Myocyte (in vitro differentiated cells): ENCODE results near the gene NOS1. TPM values are rescaled to one million over a fixed set of nuclear protein-coding genes. Genes with fewer than 3 reads are reported as not detected.
"Not testable (repeated sequence)": the region's sequence is repeated elsewhere in the genome, so short reads cannot be mapped to it uniquely, and the experiment has no call there.

ENCODE experiments used
- DNase-seq: peaks from one replicate; pipeline ENCODE4 v3.0.0-alpha.2; 2012; ENCODE audit warnings: low read depth
- total RNA-seq: library from RNA; depleted of rRNA; stranded (reverse); fragments of >200 nt; gene quantifications from 2 replicates; pipeline ENCODE4 v1.2.3, GENCODE V29; 2014

Gene NOS1
- total RNA-seq, 1 donor from 2014 or later: not detected

DNA sequence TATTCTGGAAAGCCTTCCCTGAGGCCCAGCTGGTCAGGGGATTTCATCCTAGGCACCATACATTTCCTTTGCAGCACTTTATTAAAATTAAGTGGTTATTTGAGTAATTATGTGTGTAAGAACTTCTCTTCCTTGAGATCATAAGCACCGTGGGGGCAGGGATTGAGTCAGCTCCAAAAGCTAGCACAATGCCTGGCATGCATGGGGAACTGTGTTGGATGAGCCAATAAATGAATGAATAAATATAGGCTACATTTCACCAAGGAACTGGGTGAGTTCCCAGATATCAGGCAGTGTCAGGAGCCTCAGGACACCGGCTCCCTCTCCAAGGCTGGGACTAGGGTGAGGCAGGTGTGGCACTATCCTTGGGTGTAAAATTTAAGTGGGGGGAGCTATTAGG is 88.3 kb downstream of the NOS1 start:
- no peak for DNase-seq

DNA sequence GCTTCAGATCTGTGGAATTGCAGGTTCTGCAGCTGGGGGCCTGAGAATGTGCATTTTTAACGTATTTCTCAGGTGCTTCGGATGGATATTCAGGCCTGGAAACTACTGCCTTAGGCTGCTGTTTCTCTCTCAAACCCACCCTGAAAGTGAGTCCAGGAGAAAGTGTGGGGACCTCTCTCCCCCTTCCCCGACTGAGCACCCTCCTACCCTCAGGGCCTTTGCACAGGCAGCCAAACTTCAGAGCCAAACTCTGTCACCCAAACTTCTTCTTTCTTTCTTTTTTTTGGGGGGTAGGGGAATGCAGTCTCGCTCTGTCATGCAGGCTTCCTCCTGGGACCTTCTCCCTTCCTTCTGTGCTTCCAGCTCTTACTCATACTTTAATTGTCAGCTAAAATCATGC is 88.7 kb downstream of the NOS1 start:
- no peak for DNase-seq

DNA sequence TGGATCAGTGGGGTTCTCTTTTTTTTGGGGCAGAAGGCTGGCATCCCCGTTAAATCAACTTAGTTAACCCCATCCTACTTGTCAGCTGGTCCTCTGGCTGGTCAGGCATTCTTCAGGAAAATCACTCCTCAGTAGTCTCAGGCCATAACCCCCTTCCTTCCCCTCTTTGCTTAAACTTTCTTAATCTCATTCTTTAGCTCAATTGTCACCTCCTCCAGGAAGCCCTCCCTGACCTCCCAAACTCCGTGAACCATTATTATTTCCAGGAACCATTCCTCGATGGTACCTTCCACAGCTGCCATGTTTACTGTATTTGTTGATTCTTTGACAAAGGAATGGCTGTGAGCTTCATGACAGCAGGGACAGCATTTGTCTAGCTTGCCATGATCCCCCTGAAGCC is 98.7 kb downstream of the NOS1 start:
- no peak for DNase-seq

DNA sequence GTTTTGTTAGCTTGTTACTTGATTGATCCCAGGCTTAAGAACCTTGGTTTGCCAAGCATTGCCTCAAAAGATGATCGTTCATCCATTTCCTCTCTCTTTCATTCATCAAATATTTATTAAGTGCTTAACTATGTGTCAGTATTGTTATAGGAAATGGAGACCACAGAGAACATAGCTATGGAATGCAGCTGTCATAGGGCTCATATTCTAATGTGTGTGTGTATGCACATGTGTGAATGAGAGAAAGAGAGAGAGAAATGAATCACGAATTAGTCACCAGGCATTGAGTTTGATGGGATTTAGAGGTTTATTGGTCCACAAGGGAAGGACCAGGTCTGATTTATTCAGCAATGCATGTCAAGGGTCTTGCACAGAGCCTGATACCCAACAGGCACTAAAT is 100.2 kb downstream of the NOS1 start:
- DNase-seq: peak; percentile 4

DNA sequence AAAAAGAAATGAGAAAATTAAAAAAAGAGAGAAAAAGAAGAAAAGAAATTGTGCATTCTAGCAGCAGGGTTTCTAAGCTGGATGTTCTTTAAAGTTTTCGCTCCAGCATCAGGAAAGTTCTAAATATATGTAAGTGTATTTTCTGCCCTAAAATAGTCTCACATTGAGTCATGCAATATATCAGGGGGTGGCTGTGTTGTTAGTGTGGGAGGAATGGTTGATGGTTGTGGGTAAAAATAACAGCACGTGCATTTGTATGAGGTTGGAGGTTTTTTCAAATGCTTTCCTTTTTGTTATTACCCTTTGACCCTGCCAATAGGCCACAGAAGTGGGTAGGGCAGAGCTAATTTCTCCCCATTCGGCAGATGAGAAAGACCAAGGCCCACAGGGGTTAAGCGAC is 106.0 kb downstream of the NOS1 start:
- no peak for DNase-seq

DNA sequence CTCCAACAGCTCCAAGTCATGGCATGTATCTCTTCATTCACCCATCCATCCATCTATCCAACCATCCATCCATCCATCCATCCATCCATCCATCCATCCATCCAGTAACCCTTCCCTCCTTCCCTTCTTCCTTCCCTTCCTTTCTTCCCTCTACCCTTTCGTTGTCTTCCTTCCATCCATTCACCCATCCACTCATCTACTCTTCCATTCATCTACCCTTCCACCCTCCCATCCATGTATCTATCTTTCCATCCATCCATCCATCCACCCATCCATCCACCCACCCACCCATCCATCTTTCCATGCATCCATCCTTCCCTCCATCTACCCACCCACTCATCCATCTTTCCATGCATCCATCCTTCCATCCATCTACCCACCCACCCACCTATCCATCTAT is 117.9 kb downstream of the NOS1 start:
- DNase-seq: no peak

DNA sequence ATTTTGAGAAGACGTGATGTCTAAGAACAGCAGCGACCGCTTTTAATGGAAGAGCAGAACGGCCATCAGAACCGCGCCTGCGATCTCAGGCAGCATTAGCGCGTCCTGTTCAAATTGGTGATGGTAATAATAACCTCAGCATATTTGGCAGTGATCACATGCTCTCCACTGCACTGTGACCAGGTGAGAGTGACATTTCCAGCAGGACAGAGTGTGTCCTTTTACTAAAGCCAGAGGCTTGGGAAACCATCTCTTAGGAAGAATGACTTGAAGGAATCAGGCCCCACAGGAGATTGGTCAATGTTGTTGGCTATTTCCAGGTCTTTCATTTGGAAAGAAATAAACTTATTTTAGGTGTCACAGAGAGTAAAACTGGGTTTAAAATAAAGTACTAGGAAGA is 119.7 kb downstream of the NOS1 start:
- DNase-seq: no peak

DNA sequence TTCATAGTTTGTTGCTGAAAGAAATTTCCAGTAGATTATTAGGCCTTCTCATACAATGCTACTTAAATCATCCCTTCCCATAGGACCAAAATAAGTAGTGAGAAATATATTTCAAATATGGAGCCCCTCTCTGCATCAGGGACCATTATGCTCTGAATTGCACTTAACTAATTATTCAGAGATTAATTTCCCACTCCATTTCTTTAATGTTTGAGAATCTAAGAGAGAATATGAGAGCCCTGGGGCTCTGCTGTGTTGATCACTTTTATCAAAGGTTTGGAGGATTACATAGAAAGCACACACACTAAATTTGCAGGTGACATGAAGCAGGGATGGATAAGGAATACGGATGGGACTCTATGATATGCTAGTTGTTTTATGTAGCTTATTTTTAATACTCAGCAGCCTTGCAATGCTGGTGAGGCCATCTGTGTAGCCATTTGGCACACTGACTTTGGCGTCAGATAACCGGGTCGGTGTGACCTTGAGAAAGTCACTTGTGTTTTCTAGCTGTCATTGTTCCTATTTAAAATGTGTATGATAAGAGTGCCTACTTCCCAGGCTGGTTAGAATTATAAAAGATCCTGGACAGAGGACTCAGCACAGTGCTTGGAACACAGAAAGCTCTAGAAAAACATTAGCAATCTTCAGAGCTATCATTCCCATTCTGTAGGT is 121.2 kb downstream of the NOS1 start:
- no peak for DNase-seq

DNA sequence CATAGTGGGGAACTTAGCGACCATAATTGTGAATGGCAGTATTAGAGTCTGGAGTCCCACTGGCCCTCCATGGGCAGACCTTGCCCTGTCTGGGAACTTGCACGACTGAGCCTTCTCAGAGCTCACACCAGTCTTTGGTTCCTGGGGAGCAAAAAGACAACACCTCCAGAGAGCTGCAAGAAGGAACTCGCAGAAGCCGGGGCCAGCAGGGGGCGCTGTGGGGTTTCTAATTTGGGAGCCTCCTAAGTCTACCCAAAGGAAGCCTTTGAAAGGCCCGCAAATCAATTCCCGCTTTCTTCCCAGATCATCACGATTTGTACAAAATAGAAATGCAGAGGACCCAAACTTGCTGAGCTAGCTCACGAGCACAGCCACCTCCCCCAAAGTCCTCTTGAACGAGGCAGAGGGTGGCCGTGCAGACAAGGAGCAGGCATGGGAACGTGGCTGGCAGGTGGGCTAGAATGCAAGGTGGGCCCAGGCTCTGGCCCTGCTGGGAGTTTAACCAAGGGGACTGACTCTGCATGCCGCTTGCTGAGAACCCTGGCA is 124.9 kb downstream of the NOS1 start:
- DNase-seq: peak; percentile 59

DNA sequence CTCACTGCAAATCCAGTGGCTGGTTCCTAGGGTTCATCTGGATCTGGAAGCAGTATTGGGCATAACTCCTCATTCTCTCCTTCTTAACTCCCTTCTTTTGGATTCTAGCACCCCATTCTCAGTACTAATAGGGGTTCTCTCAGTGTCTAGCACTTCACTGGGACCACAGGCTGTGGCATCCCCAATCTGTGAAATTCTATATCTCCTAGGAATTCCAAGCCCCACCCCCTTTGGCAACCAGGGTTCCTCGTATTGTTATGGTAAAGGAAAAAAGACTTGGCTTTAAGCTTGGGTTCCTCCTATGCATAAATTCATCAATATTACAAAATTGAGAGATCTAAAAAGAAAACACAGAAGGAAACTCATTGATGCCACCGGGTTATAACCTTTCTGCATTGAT is 126.2 kb downstream of the NOS1 start:
- no peak for DNase-seq

DNA sequence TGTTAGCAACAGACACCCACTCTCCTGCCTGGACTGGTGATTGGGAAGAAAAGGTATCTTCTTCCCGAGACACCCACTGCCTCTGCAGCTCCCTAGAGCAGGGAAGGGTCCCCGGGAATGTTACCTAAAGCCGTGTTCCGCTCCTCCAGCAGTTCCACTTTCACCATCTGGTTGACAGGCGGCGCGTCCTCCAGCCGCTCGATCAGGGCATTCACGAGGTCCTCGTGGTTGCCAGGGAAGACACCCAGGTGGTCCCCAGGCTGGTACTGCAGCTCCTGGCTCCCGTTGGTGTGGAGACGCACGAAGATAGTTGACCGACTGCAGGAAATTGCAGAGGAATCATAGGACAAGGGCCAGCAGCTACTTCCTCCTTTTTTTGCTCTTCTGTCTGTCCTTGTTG is 127.0 kb downstream of the NOS1 start:
- DNase-seq: no peak

DNA sequence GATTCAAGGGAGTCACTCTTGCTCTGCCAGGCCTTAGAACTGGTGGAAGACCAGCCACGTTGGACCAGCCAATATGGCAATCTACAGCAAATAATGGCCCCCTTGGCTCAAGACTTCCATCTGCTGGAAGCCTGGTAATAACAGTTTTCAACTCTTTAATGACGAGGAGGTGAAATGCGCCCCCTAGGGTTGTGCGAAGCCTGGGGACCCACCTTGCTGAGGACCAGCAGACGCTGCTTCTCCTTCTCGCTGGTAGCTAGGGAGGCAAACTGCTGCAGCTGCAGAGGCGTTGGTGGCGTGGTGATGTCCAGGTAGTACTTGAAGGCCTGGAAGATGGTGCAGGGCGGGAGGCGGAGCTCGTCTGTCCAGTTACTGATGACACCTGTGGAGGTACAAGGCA is 129.7 kb downstream of the NOS1 start:
- DNase-seq: no peak

DNA sequence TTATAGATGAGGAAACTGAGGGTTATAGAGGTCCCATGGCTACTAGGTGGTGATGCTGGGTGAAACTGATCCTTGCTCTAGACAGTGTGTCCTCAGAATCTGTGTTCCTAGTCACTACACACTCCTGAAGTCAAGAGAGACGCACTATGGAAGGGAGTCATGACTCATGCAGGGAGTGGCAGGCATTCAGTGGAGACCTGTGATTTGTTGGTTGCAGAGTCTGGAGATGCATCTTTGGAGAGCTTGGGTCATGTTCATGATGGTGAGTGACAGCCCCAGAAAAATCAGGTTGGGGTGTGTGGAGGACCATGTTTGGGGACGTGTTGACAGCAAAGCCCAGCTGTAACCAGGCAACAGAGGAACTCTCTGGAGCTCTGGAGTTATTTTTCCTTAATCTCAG is 133.2 kb downstream of the NOS1 start:
- DNase-seq: no peak

DNA sequence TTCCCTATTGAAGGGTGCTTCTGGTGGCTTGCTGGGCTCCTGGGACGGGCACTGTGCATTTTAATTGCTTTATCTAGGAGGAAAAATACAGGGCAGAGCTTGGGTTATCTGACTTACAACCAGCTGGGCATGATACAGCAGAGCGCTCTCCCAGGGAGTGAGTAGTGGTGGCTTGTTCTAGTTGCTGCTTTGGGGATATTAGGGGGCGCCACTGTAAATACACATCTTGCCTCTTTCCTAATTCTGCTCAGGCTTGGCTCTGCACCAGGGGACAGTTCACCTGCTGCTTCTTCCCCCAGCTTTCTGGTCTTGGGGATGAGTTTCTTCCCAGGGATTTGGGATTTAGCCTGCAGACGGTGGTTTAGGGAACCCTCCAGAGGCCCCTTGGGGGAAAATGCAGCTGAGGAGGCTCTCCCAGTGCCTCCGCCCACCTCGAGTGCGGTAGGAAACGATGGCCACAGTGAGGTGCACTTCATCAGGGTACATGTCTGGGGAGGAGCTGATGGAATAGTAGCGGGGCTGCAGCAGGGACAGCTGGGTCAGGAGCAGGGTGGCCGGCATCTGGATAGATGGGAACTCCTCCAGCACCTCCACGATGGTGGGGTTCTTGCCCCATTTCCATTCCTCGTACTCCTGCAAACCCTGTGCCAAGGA is 134.3 kb downstream of the NOS1 start:
- DNase-seq: no peak

DNA sequence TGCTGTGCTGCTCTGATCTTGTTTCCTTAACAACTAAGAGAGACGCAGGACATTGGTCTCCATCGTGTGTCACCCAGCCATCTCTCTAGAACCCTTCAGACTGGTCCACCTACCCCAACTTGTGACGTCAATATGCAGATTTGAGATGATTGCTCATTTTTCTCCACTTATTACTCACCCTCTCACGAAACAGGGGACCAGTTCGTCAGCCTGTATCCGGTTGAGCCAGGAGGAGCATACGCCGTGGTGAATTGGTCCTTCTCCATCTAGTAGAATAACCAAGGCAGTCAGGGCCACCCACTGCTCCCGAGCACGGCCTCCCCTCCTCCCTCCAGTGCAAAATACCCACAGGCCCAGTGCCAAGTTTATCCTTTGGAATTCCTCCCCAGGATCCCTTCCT is 134.9 kb downstream of the NOS1 start:
- DNase-seq: no peak

DNA sequence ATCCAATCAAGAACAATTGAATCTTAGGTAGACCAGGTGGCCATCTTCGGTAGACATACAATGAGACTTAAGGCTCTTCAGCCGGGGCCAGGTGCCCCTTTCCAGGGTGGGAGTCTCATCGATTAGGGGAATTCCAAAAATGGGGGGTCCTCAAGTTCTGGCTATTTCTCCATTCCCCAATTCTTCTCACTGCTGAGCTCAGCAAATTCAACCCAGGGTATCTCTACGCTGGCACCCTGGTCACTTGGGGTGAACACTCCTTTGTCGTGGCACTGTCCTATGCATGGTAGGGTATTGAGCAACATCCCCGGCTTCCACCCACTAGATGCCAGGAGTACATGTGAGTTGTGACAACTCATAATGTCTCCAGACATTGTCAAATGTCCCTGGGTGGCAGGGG is 136.2 kb downstream of the NOS1 start:
- no peak for DNase-seq

DNA sequence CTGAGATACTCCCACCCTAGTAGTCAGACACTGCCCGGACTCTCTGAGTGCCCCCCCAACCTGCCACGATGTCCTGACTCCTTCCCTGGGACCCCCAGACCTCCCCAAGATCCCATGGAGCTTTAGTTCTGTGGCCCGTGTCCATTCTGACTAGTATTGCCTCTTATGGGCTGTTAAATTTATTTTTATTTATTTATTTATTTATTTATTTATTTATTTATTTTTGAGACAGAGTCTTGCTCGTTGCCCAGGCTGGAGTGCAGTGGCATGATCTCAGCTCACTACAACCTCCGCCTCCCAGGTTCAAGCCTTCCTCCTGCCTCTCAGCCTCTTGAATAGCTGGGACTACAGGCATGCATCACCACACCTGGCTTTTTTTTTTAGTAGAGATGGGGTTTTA is 140.5 kb downstream of the NOS1 start:
- not testable (repeated sequence) for DNase-seq

DNA sequence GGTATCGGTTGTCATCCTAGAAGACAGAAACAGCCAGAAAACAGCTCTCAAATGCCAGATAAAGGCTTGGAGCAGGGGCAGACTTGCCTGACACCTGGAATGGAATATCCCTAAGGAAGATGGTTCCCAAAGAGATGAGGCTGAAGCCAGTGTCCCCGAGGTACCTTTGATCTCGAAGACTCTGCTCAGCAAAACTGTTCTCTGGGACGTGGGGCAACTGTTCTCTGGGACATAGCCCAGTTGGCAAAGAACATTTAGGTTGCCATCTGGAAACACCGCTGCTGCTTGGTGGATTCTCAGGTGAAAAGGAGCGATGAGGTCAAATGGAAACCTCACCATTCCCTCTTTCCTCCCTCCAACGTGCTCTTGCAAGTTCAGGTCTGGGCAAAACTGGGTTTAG is 143.3 kb downstream of the NOS1 start:
- DNase-seq: no peak

DNA sequence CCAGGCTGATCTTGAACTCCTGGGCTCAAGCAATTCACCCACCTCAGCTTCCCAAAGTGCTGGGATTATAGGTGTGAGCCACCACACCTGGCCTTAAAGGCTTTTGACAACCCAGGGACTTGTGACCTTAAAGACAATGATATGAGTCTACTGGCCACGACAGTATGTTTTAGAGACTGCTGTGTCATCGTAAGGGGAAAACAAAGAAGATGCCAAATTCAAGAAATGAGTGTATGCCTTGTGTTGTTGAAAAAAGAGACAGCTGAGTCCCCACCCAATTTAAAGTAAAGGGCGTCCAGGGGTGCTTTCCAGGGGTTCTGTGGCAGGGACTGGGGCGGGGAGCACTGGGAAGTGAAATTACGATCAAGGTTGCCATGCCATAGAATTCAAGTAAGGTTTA is 144.7 kb downstream of the NOS1 start:
- no peak for DNase-seq

DNA sequence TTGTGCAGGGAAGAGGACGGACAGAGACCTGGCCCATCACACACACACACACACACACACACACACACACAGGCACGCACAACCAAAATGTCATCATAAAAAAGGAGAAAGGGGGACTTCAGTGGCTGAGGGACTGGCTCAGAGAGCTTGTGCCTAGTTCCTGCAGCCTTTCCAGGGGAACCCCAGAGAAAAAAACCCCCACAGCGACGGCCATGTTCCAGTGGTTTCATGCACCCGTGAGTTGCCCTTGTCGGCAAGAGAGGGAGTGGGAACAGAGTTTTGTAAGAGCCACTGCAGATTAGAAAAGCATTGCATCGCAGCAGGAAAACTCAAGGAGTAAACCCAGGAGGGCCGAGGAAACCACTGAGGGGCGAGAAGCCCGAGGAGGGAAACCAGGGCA is 146.6 kb downstream of the NOS1 start:
- DNase-seq: no peak

DNA sequence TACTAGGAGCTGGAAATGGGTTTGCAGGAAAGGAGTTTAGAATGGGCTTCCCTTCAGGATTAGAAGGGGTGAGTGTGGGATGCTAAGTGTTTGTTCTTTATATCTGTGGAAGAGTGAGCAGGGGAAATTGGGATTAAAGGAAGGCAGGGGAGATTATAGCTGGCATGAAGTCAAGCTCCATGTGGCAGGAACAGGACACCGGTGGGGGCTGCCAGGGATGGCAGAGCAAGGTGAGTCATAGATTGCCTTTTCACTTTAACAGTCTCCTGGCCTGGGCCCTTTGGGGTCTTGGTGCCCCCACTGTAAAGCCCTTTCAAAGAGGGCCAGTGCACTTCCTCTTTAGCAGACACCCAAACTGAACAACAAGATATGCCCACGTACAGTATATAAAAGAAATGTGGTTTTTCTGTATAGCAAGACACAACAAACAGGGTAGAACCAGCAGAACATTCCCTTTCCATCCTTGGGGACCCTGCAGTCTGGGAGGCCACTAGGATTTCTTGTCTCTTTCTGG is 148.1 kb downstream of the NOS1 start:
- DNase-seq: no peak

DNA sequence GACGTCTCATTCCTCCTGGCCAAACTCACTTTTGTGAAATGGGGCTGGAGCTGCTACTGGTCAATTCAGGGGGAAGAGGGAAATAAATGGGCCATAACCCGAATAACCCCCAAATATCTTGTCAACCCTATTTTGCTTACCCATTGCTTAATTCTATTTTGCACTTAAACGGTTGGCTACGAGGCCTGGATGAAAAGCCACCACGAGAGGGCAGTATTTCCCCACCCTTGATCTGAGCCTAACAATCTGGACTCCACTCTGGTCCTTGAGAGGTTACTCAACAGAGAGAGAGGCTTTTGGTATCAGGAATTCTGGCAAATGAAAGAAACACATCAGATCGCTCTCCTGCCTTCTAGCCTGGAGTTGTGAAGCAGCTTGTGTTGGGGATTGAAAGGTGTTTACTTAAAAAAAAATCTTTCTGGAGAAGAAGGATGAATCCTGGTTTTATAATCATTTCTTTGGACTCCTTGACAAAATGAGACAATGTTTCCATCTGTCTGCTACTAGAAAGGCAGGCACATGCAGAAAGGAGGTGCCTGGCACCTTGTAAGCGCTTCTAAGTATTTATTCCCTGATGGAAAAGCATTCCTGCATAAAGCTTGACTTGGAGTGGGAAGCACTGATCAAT is 148.7 kb downstream of the NOS1 start:
- peak; percentile 82 for DNase-seq
